Ramos (cell line): Measurements from ENCODE around the gene DDX6.
"Not testable (repeated sequence)": the region's sequence is repeated elsewhere in the genome, so short reads cannot be mapped to it uniquely, and the experiment has no call there.

ENCODE experiments used
- in situ Hi-C: fragments of 300-500 bp; cut with MboI; formaldehyde crosslinking; loops from one replicate; pipeline ENCODE4 v1.14.3; 2022; ENCODE audit warnings: low sequenced_read_pairs; ENCODE audit not compliant: unreplicated experiment

Gene DDX6

GRCh38 chr11:118791111-118791960 is at the start of gene DDX6:
DDX6 (minus strand) TSS chr11:118791164; CDS start chr11:118786251, 4,913 bp downstream.
- in situ Hi-C loops: no loop called here

GRCh38 chr11:118838905-118839553 is 48.1 kb upstream of the DDX6 start:
- in situ Hi-C loops: no loop called here

GRCh38 chr11:118837868-118838267 is 46.9 kb upstream of the DDX6 start:
- in situ Hi-C loops: no loop called here

- in situ Hi-C loops: no loop called here
These were observed 43.6 kb upstream of the DDX6 start for GRCh38 chr11:118834427-118835028.

GRCh38 chr11:118827118-118827517 is 36.2 kb upstream of the DDX6 start:
- in situ Hi-C loops: no loop called here

- in situ Hi-C loops: not testable (repeated sequence)
These were observed 32.1 kb upstream of the DDX6 start for GRCh38 chr11:118822936-118823510.

GRCh38 chr11:118820412-118821357 is 29.7 kb upstream of the DDX6 start:
- in situ Hi-C loops: no loop called here

GRCh38 chr11:118820025-118820379 is 29.0 kb upstream of the DDX6 start:
- in situ Hi-C loops: not testable (repeated sequence)

GRCh38 chr11:118819334-118820024 is 28.5 kb upstream of the DDX6 start:
- in situ Hi-C loops: no loop called here

- in situ Hi-C loops: no loop called here
These were observed 27.2 kb upstream of the DDX6 start for GRCh38 chr11:118818130-118818529.

- in situ Hi-C loops: no loop called here
These were observed 22.6 kb upstream of the DDX6 start for GRCh38 chr11:118813551-118813950.

- in situ Hi-C loops: no loop called here
These were observed 21.5 kb upstream of the DDX6 start for GRCh38 chr11:118812485-118812884.

- in situ Hi-C loops: no loop called here
These were observed 17.1 kb upstream of the DDX6 start for GRCh38 chr11:118807800-118808778.

GRCh38 chr11:118806400-118806799 is 15.4 kb upstream of the DDX6 start:
- in situ Hi-C loops: no loop called here

- in situ Hi-C loops: no loop called here
These were observed 13.1 kb upstream of the DDX6 start for GRCh38 chr11:118804094-118804493.

GRCh38 chr11:118799372-118799771 is 8.4 kb upstream of the DDX6 start:
- in situ Hi-C loops: no loop called here

GRCh38 chr11:118797510-118797909 is 6.5 kb upstream of the DDX6 start:
- in situ Hi-C loops: no loop called here

- in situ Hi-C loops: no loop called here
These were observed 1.7 kb upstream of the DDX6 start for GRCh38 chr11:118792570-118793124.
